A204.1 (cell line): ENCODE data around the gene COP1.
"Not testable (repeated sequence)": the region's sequence is repeated elsewhere in the genome, so short reads cannot be mapped to it uniquely, and the experiment has no call there.

ENCODE experiments used
- FAIRE-seq: peaks from 2 replicates; lab custom pipeline; 2012; peaks lifted over from hg19 to GRCh38; lab: Jason Lieb, UNC

COP1 gene

DNA sequence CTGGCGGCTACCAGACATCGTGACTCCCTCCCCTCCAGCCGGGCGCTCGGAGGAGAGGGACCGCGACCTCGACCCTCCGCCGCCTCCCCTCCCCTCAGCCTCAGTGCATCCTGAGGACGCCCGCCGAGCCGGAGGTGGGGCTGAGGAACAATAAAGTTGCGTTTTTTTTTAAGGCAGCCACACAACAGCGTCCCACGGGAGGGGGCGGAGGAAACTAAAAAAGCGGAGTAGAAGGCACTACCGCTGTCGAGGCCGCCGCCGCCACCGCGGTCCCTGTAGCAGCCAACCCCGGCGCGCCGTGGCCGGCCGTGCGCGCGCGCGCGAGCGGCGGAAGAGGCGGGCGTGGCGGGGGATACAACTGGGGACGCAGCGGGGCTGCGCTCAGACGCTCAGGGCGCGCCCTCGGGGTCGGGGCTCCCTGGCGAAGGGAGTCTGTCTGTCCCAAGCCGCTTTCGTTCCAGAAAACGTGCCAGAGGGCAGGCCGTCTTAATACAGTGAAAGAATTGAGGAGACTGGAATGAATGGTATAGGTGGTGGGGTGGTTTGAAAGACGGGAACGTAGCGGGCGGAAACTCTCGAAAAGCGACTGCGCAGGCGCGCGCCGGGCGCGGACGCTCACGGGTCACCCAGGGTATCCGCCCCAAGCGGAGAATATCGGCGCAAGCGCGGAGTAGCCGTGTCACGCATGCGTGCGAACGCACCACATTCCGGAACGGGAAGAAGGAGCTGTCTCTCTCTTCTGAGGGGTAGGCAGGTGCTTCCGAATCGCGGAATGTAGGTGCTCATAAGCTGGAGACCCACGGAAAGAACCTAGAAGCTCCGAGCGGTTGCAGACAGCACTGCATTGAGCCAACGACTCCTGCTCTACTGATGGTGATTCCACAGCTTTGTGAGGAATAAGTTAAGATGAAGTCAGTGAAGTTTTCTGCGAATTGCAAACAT is at the start of gene COP1:
Gene COP1, minus strand, starts transcription at position 326 of the 942 bp plus-strand sequence. Its CDS starts 308 bp downstream, at position 18.
- peak; percentile 77 for FAIRE-seq

DNA sequence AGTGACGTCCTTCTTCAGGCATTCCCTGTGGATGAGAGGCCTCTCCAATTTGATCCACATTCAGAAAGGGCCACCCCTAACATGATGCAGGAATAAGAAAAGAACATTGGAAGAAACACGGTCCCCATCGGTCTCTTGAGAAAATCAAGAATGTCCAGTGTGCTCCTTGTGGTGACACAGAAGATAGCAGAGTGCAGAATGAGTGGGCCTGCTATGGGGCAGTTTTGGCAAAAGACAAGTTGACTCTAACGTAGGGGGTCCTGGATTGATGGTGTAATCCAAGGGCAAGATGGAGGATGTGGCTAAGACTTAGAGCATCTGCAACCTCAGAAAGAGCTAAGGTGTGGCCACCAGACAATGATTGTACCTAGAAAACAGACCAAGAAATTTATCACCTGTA is 45.1 kb upstream of the COP1 start:
- FAIRE-seq: no peak

DNA sequence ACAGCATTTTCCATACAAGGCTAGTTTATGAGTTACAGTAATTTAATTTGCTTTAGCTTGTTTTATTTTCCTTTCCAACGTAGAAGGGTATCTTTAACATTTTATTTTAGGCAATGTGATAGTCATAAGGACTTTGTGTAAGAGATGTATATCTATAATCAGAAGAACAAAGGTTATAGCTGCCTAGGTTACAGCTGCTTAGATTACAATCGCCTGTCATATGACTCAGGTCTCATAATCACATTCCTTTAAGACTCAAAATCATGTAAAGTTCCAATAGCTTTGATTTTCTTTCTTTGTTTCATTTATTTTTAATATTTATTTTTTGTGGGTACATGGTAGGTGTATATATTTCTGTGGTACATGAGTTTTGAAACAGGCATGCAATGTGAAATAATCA is 37.8 kb upstream of the COP1 start:
- FAIRE-seq: no peak

DNA sequence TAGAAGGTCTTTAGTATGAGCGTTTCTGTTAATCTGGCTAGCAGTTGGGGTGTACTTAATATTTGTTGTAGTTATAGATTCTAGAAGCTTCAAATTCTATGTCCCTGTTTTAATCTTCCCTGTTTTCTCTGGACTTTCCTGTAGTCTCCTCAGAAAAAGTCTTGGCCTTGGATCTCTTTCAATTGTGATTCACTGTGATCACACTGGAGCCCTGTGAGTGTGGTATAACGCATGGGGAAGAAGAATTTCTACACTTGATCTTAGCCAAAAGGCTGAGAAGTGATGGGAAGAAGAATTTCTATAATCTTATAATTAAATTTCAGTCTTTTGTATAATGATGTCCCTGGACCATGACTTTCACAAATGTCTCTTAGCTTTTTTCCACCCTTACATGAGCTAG is 36.7 kb upstream of the COP1 start:
- FAIRE-seq: no peak

DNA sequence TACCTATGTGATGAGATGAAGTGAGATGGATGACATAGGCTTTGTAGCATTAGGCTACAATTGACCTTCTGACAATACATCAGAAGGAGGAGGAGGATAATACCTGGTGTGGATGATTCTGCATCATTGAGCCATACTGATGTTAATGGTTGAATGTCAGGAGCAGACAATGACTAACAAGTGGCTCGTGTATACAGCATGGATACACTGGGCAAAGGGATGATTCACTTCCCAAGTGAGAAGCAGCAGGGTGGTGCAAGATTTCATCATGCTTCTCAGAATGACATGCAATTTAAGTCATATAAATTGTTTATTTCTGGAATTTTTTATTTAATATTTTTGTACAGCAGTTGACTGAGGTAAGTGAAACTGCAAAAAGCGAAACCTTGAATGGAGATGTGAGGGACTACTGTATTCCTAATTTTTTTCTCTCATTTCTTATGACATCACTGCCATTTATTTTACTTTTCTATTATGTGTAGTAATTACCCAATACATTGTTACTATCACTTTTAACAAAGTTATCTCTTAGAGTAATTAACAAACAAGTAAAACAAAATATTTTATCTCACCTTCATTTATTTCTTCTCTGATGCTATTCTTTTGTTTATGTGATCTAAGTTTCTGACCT is 34.4 kb upstream of the COP1 start:
- FAIRE-seq: no peak

DNA sequence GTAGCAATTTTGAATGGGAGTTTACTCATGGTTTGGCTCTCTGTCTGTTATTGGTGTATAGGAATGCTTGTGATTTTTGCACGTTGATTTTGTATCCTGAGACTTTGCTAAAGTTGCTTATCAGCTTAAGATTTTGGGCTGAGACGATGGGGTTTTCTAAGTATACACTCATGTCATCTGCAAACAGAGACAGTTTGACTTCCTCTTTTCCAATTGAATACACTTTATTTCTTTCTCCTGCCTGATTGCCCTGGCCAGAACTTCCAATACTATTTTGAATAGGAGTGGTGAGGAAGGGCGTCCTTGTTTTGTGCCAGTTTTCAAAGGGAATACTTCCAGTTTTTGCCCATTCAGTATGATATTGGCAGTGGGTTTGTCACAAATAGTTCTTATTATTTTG is 26.6 kb upstream of the COP1 start:
- not testable (repeated sequence) for FAIRE-seq

DNA sequence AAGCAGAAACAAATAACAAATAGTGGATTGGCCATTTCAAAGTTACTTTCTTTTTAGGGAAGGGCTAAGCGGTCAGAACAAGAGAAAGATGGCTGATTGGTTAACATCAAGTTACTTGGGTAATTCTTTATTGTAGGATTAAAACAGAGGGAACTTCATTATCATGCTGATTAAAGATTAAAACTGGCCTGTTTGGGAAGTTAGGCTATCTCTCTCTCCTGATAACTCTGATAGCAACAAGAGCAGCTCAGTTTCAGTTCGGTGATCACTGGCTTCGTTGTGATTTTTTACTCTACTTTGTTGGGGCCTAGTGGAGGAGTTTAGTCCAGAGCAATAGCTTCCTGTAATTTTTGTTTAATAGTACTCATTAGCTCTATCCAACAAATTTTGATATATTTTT is 20.5 kb upstream of the COP1 start:
- no peak for FAIRE-seq

DNA sequence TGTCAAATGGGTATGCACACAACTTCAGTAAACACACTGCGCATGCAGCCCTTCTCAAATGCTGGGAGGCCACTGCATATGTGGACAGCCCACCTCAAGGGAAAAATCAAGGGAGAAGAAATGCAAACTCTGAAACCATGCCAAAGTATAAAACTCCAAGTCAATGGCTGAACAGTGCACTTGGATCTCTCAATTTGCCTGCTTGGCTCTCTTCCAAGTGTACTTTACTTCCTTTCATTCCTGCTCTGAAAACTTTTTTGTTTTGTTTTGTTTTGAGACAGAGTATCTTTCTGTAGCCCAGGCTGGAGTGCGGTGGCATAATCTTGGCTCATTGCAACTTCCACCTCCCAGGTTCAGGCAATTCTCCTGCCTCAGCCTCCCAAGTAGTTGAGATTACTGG is 18.8 kb upstream of the COP1 start:
- FAIRE-seq: no peak

DNA sequence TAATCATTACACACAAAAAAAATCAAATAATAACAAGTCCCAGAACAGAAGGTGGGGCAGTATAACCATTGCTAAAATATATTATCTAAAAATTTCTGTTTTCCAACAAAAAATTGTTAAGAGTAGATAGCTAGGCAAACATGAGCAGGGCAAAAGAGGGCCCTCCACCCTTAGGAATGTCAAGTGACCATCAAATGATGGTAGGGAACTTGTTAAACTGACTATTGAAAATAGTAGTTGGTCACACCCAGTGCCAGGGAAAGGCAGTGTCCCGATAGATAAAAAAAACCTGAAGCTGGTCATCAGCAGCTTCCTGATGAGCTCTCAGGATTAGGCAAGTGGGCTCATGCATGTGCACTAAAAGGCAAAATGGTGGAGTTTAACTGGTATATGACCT is 18.4 kb upstream of the COP1 start:
- no peak for FAIRE-seq

DNA sequence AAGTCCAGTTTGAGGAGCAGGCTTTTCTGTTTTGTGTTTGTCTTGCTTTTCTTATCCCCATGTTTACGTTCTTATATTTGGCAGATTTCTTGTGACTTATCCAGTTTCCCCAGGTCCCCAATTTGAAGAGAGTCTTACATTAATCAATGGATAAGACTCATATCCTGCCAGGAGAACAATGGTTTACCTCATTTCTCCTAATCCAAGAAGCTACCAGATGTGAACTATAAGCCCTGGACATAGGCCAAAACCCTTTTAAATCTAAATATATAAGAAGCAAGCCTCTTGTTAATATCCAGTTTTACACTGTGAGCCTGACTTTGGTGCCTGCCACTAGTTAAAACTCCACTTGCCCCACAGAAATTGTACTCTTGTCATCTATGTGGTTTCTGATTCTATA is 15.1 kb upstream of the COP1 start:
- FAIRE-seq: no peak

DNA sequence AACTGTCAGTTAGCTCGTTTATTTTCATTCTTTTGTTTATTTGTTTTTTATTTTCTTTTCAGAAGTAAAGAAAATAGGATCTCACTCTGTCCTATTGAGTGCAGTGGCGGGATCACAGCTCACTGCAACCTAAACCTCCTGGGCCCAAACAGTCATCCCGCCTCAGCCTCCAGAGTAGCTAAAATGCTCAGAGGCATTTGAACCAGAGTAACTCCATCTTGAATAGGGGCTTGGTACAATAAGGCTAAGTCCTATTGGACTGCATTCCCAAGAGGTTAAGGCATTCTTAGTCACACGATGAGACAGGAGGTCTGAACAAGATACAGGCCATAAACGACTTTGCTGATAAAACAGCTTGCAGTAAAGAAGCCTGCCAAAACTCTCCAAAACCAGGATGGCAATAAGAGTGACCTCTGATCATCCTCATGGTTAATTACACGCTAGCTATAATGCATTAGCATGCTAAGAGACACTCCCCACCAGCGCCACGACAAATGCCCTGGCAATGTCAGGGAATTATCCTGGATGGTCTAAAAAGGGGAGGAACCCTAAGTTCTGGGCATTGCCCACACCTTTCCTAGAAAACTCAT is 13.1 kb upstream of the COP1 start:
- no peak for FAIRE-seq

DNA sequence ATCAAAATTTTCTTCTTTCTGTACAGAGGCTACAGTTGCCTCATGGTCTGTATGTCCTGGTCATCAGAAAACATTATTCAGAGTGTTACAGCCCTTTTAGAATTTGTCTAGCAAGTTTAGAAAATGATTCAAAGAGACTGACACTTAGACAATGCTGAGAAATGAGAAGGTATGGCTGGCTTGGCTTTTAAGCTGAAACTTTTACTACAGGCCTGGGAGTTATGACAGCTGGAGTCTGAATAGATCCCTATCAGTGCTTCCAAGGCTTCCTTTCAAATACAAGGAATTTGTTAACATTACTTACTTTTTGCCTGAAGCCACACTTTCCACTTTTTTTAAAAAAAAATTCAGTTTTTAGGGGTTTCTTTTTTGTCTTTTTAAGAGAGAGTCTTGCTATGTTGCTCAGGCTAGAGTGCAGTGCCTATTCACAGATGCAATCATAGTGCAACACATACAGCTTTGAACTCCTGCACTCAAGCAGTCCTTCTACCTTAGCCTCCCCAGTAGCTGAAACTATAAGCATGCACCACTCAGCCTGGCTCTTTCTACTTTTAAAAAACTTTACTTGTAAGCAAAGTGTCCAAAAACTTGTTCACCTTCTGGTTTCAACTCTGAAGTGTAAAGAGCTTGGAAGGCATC is 10.5 kb upstream of the COP1 start:
- no peak for FAIRE-seq

DNA sequence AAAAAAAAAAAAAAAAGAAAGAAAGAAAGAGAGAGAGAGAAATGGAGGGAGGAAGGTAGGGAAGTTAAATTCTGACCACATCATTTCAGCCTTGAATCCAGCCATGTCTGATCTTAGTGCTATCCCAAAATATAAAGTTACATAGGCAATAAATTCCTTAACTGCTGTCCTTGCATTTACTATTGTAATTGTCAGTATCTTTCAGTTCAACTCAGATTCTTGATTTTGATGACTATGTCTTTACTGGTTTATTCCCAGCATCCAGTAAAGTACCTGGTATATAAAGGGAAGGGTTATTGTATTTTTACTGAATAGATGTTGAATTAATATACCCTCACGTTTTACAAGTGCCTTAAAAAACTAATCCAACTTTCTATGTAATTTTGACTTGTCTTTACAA is 8.9 kb upstream of the COP1 start:
- no peak for FAIRE-seq

DNA sequence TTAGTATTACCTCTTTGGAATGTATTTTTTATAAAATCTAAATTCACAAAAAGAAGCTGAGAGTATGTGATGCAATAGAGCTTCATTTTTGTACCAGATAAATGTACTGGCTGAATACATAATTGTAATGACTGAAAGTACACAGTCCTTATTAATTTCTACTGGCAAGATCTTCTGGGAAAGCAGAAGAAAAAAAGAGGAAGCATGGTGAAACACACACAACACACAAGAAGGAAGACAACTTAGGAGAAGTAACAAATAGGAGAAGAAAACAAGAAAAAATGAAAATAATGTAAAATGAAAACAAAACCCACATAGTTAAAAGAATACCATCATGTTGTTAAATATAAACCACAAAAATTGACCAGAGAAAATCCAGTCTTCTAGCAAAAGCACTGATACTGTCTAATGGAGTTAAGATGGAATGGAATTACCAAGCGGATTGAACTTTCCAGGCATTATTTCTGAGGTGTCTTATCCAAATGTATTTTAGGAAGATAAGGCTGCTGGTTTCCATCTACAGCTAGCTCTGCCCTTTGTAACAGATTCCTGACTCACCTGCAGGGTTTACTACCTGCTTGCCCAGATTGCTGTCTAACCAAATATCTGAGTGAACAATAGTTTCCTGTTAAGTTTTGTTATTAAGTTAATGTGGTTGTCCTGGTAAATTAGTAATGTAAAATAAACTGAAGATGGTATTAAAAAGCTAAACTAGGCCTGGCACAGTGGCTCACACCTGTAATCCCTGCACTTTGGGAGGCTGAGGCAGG is 4.5 kb upstream of the COP1 start:
- no peak for FAIRE-seq

DNA sequence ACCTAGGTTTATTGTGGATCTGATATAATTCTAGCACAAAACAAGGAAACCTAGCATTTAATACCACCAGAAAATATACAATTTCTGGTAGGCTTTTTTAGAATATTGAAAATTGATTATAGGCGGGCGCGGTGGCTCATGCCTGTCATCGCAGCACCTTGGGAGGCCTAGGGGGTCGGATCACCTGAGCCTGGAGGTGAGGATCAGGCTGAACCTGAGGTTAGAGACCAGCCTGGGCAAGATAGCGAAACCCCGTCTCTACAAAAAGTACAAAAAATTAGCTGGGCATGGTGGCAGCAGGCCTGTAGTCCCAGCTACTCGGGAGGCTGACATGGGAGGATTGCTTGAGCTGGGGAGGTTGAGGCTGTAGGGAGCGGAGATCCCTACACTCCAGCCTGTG is 948 bp upstream of the COP1 start:
- FAIRE-seq: no peak

DNA sequence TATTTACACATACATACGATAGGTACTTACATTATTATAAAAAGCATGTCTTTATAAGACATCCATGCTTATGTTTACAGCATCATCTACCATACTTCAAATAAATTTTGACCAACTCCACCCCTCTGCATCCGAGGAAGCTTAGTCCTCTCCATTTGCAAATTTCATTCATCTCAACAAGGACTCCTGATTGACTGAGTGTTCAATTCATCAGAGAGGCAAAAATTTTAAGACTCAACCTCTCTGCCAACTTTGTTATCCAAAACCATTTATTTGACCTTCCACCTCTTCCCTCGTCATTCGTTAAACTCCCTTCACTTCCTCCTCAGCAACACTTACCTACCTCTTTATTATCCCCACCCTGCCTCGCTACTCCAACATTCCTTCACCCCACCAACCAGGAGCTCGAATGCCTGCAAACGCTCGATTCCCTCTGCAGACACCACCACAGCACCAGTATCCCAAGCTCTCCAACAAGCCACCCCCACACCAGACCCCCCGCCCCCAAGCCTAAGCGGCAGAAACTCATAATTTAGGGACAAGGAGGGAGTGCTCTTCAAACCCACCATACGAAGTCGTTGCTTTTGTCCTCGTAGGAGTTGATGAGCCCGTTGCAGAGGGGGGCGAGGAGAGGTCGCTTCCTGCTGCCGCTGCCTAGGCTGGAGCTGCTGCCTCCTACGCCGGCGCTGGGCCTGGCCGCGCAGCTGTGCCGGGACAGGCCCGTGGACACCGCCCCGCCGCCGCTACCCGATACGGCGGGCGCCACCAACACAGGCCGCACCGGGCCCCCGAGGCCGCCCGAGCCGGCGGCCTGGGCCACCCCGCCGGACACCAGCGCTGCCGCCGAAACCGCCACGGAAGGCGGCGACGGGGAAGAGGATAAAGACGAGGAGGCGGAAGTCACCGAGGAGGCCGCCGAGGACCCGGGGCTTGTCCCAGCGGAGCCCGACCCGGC is 803 bp downstream of the COP1 start:
- no peak for FAIRE-seq

DNA sequence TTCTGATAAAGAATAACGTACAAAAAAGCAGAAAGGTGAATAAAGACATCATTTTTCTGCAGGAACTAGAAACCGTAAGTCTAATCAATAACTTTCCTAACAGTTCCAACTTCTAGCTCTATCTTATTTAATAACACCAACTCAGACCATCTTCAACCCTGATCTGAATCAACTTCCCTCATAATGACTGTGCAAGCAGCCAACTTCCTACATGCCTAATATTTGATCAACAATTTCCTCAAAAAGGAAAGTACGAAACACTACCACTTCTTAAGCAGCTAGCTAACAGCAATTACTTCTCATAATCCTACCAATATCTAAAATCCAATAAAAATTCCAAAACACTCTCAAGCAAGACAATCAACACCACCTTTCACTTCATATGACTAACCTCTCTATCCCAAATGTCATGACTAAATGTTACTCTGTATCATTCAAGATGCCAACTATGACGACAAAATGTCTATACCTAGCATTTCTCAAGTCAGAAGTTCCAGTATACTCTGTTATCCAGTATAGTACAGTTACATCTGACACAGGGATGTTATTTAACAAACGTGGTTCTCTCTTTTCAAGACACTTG is 1.7 kb downstream of the COP1 start:
- no peak for FAIRE-seq

DNA sequence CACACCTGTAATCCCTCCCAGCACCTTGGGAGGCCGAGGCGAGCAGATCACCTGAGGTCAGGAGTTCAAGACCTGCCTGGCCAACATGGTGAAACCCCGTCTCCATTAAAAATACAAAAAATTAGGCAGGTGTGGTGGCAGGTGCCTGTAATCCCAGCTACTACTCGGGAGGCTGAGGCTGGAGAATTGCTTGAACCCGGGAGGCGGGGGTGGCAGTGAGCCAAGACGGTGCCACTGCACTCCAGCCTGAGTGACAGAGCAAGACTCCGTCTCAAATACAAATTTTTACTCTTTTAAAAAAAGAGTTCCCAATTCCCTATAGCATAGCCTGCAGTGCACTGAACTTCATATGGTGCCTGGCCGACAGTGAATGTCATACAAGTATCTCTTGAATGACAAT is 2.4 kb downstream of the COP1 start:
- FAIRE-seq: not testable (repeated sequence)

DNA sequence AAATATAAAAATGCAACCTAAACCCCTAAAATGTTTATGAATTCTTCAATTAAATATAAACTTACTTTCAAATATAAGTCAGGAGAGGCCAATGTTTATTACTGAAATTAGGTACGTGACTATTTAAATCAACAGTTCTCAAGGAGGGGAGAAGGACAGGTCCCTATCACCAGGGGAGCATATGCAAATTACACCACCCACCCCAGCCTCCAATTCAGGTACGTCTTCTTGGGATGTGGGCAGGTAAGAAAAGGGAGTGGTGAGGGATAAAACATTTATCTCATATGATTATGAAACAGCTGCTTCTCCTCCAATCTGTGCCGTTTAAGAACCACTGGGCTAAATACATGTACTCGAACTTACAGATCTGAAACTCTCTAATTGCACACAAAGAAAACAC is 3.4 kb downstream of the COP1 start:
- no peak for FAIRE-seq

DNA sequence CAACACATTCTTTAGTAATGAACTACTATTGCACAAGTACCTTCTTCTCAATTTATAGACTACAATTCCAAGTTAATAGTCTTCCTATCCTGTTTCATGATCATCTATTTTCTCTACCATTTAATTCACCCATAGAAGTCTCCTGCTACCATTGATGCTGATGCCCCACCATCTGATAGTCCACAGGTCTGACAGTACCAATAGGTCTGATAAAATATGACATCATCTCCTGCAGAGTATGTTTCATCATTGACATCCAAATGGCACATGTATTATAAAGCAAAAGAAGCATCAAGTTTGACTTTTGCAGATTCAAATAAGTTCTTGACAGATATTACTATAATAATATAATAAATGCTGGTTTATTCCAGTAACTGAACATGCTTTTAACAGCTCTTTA is 5.5 kb downstream of the COP1 start:
- FAIRE-seq: no peak

DNA sequence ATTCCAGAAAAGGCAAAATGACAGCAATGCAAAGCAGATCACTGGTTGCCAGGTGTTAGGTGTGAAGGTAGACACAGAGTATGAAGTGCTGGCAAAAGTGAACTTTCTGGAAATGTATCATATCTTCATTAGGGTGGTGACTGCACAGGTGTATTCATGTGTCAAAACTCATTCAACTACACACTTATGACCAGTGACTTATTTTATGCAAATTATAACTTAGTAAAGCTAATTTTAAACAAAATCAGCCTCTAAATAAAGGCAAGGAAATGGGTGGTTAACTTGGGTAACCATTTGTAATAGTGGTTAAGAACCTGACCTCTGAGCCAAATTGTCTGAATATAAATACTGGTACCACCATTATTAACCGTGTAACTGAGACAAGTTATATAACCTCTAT is 7.4 kb downstream of the COP1 start:
- no peak for FAIRE-seq
